Thymus (tissue), 11 donors: ENCODE data around the gene ARHGAP29. TPM values are rescaled to one million over a fixed set of nuclear protein-coding genes. Genes with fewer than 3 reads are reported as not detected.

Experiments used
- DNase-seq, 9 donors: peaks; one replicate each; pipeline ENCODE4 v3.0.0-alpha.2; 2013; ENCODE audit warnings: low spot score in 9 of 9, low read depth in 6 of 9, missing footprints in 1 of 9
- H3K27ac ChIP-seq, 2 donors: one replicate each; pipeline ENCODE4 v1.5.1; 2013; ENCODE audit warnings: control low read depth in 1 of 2, low read depth in 1 of 2, low read length in 1 of 2, mild to moderate bottlenecking in 1 of 2, moderate library complexity in 1 of 2
- H3K27me3 ChIP-seq, 2 donors: one replicate each; pipeline ENCODE4 v1.5.1; 2013; ENCODE audit warnings: low read length in 1 of 2; ENCODE audit not compliant: control insufficient read depth in 2 of 2, insufficient read depth in 1 of 2
- H3K36me3 ChIP-seq, 2 donors: one replicate each; pipeline ENCODE4 v1.5.1; 2013; ENCODE audit warnings: low read length in 1 of 2, mild to moderate bottlenecking in 1 of 2, moderate library complexity in 1 of 2; ENCODE audit not compliant: control insufficient read depth in 2 of 2, insufficient read depth in 2 of 2
- H3K4me1 ChIP-seq, 2 donors: one replicate each; pipeline ENCODE4 v1.5.1; 2013; ENCODE audit warnings: low read length in 2 of 2; ENCODE audit not compliant: control insufficient read depth in 2 of 2, insufficient read depth in 2 of 2
- H3K4me3 ChIP-seq, 2 donors: one replicate each; pipeline ENCODE4 v1.5.1; 2013; ENCODE audit warnings: low read length in 2 of 2, control low read depth in 1 of 2, mild to moderate bottlenecking in 1 of 2
- H3K9me3 ChIP-seq, 2 donors: one replicate each; pipeline ENCODE4 v1.5.1; 2013; ENCODE audit warnings: low read length in 1 of 2, mild to moderate bottlenecking in 1 of 2; ENCODE audit not compliant: control insufficient read depth in 2 of 2, insufficient read depth in 1 of 2
- WGBS: extraction: QIAGEN DNeasy Blood & Tissue Kit; methylation state at CpG from one replicate; pipeline ENCODE4 v1.1.7; 2013; 5-methylcytosine and 5-hydroxymethylcytosine counted together
- polyA plus RNA-seq: library from polyadenylated mRNA; stranded (reverse); fragments of 200-250 nt; gene quantifications from one replicate; pipeline ENCODE4 v1.2.3, GENCODE V29; 2013
- total RNA-seq: library from RNA; stranded (reverse); fragments of 120-200 nt; gene quantifications from one replicate; pipeline ENCODE4 v1.2.4, GENCODE V29; 2013
- donor health status: healthy.

Gene ARHGAP29
- total and polyA plus RNA-seq, 2 donors, result 5.4 to 10.8 TPM

GRCh38 chr1:94231746-94232145 lies 5.6 kb downstream of the ARHGAP29 start:
- H3K36me3 ChIP-seq, result no peaks in the 10 kb centered on the region
- no peak for DNase-seq
- H3K9me3 ChIP-seq, result no peaks in the 10 kb centered on the region
- WGBS, result 31% methylated on average over 1 of the region's 1 CpG
- H3K27ac ChIP-seq, result no peak overlapping the region
- peaks cover 27 to 52% of the 10 kb centered on the region in 2 donors for H3K27me3 ChIP-seq
- H3K4me3 ChIP-seq, result no peak overlapping the region
- H3K4me1 ChIP-seq, result peaks cover 0 to 4% of the 10 kb centered on the region in 2 donors

GRCh38 chr1:94230920-94231319 lies 6.5 kb downstream of the ARHGAP29 start:
- Histone ChIP-seq H3K4me1 (no peaks in the 10 kb centered on the region), H3K36me3 (no peaks in the 10 kb centered on the region), H3K27me3 (peaks cover 19 to 44% of the 10 kb centered on the region in 2 donors), H3K27ac (no peak overlapping the region), H3K4me3 (no peak overlapping the region), H3K9me3 (no peaks in the 10 kb centered on the region)
- 99% methylated on average over 1 of the region's 1 CpG for WGBS
- DNase-seq, result no peak

- Histone ChIP-seq H3K4me1 (no peaks in the 10 kb centered on the region), H3K36me3 (no peaks in the 10 kb centered on the region), H3K9me3 (no peaks in the 10 kb centered on the region), H3K27ac (no peak overlapping the region), H3K4me3 (no peak overlapping the region), H3K27me3 (peaks cover 9 to 23% of the 10 kb centered on the region in 2 donors)
- WGBS, result 94% methylated on average over 4 of the region's 4 CpGs
- DNase-seq, result no peak
These were observed 8.6 kb downstream of the ARHGAP29 start for GRCh38 chr1:94228640-94229375.

- H3K4me1 ChIP-seq, result no peaks in the 10 kb centered on the region
- 92% methylated on average over 1 of the region's 1 CpG for WGBS
- peaks cover 4 to 11% of the 10 kb centered on the region in 2 donors for H3K27me3 ChIP-seq
- no peaks in the 10 kb centered on the region for H3K36me3 ChIP-seq
- no peak overlapping the region for H3K27ac ChIP-seq
- H3K4me3 ChIP-seq, result no peak overlapping the region
- H3K9me3 ChIP-seq, result no peaks in the 10 kb centered on the region
- DNase-seq, result no peak
These were observed 9.8 kb downstream of the ARHGAP29 start for GRCh38 chr1:94227624-94228023.

- H3K9me3 ChIP-seq, result no peaks in the 10 kb centered on the region
- no peak overlapping the region for H3K4me3 ChIP-seq
- DNase-seq, result no peak
- H3K27me3 ChIP-seq, result peaks cover 0 to 2% of the 10 kb centered on the region in 2 donors
- H3K4me1 ChIP-seq, result no peaks in the 10 kb centered on the region
- H3K27ac ChIP-seq, result no peak overlapping the region
- H3K36me3 ChIP-seq, result no peaks in the 10 kb centered on the region
- WGBS, result 92% methylated on average over 2 of the region's 2 CpGs
These were observed 11.5 kb downstream of the ARHGAP29 start for GRCh38 chr1:94225845-94226244.

GRCh38 chr1:94218332-94218731 lies 19.1 kb downstream of the ARHGAP29 start:
- H3K4me3 ChIP-seq, result no peak overlapping the region
- no peaks in the 10 kb centered on the region for H3K36me3 ChIP-seq
- WGBS, result 75% methylated on average over 2 of the region's 2 CpGs
- no peaks in the 10 kb centered on the region for H3K4me1 ChIP-seq
- H3K27me3 ChIP-seq, result peaks cover 2 to 3% of the 10 kb centered on the region in 2 donors
- no peaks in the 10 kb centered on the region for H3K9me3 ChIP-seq
- H3K27ac ChIP-seq, result no peak overlapping the region
- no peak for DNase-seq

GRCh38 chr1:94215955-94216354 lies 21.4 kb downstream of the ARHGAP29 start:
- H3K36me3 ChIP-seq, result no peaks in the 10 kb centered on the region
- no peaks in the 10 kb centered on the region for H3K9me3 ChIP-seq
- no peak overlapping the region for H3K27ac ChIP-seq
- no peaks in the 10 kb centered on the region for H3K4me1 ChIP-seq
- peaks cover 2% of the 10 kb centered on the region in 2 donors for H3K27me3 ChIP-seq
- H3K4me3 ChIP-seq, result no peak overlapping the region
- DNase-seq, result no peak

GRCh38 chr1:94209982-94210381 lies 27.4 kb downstream of the ARHGAP29 start:
- H3K27ac ChIP-seq, result no peak overlapping the region
- H3K9me3 ChIP-seq, result no peaks in the 10 kb centered on the region
- 99% methylated on average over 1 of the region's 1 CpG for WGBS
- no peak for DNase-seq
- no peaks in the 10 kb centered on the region for H3K27me3 ChIP-seq
- no peak overlapping the region for H3K4me3 ChIP-seq
- no peaks in the 10 kb centered on the region for H3K4me1 ChIP-seq
- no peaks in the 10 kb centered on the region for H3K36me3 ChIP-seq

GRCh38 chr1:94209425-94209824 lies 28.0 kb downstream of the ARHGAP29 start:
- H3K4me1 ChIP-seq, result no peaks in the 10 kb centered on the region
- no peak for DNase-seq
- no peak overlapping the region for H3K4me3 ChIP-seq
- H3K27me3 ChIP-seq, result no peaks in the 10 kb centered on the region
- H3K27ac ChIP-seq, result no peak overlapping the region
- no peaks in the 10 kb centered on the region for H3K9me3 ChIP-seq
- no peaks in the 10 kb centered on the region for H3K36me3 ChIP-seq
